NCI-H526 (cell line): ENCODE data around the gene NUP160.
A peak's percentile ranks its signal among the peaks of the same experiment; 100 is the strongest.
"Not testable (repeated sequence)": the region's sequence is repeated elsewhere in the genome, so short reads cannot be mapped to it uniquely, and the experiment has no call there.

ENCODE experiments used
- DNase-seq, 2 experiments: peaks; one replicate each; lab custom pipeline; 2025; lab: John Stamatoyannopoulos, UW

NUP160 gene

GRCh38 chr11:47861728-47862127 is 13.6 kb upstream of the NUP160 start:
- DNase-seq, result no peak

GRCh38 chr11:47860536-47860935 is 12.4 kb upstream of the NUP160 start:
- DNase-seq, result no peak

DNA sequence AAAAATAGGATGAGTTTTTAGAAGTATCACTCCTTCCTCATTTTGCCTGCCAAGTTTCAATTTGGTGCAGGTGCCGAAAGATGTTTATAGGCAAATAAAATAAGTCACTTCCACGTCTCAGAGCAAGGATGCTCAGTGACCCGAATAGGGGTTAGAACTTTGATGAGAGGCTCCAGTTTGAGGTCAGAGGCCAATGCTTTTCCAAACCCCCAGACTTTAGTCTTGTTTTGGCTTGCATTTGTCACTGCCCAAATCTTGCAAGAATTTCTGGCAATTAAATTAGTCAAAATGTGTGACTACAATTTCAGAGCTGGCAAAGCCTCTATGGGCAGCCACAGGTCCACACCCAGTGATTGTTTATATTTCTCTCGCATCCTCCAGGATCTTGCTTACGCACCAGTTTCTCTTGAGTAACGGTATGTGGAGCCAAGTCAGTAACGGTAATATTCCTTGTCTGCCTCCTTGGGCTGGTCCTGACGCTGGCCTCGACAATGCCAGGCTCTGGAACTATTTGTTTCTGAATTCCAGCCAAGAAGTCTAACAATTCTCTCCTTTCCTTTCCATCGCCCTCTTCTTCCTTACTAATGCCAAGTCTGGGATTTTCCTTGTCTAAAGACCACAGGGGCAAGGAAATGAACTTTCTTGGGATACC is 9.9 kb upstream of the NUP160 start:
- no peak for DNase-seq

DNA sequence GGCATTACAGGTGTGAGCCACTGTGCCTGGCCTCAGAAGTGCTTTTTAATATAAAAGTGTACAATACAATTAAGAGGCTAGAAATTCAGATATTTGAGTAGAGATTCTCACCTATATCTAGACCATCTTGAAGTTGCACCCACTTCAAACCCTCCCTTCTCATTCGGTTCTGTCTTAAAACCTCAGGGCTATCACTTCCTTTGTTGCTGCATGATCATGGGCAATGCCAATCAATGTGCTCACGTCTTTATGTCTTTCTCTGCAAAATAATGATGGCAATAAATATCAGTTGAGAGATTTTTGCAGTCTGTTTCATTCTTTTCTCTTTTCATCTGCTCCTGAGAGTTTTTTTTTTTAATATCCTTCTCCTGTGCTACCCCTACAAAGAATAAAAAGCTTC is 9.3 kb upstream of the NUP160 start:
- DNase-seq, result no peak

GRCh38 chr11:47856186-47856585 is 8.0 kb upstream of the NUP160 start:
- DNase-seq, result no peak

- DNase-seq, result no peak
These were observed 6.5 kb upstream of the NUP160 start for GRCh38 chr11:47854667-47855066.

DNA sequence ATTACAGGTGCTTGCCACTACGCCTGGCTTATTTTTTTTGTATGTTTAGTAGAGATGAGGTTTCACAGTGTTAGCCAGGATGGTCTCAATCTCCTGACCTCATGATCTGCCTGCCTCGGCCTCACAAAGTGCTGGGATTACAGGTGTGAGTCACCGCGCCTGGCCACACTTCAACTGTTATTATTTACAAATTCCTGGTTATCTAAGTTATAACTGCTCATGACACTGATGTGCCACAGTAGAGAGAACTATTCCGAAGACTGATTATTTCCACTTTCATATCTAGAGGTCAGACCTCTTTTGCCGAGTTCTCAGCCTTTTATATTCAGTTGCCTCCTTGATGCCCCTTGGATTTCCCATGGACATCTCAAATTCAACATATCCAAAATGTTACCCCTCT is 3.9 kb upstream of the NUP160 start:
- DNase-seq, result no peak

- no peak for DNase-seq
These were observed 2.2 kb upstream of the NUP160 start for GRCh38 chr11:47850337-47850736.

DNA sequence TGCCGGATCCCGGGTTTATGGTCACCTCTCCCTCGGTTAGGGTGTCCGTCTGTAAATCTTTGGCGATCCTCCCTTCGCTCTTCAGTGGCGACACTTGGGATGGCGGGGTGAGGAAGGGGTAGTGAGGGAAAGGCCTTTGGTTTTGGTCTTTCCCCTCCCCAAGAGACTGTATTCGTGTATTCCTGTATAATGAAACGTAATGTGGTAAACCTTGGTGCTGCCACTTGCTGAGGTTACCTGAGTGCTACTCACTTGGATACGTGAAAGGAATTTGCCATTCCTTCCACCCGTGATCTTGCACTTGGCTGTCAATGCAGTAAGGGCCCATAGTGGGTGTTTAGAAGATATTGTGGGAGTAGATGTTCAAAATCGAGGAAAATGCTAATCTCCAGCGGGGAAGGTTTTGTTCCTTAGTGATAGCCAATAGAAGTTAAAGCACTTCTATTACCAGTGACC is 578 bp upstream of the NUP160 start:
- peak in 1 of 2 experiments; percentile 63 for DNase-seq

DNA sequence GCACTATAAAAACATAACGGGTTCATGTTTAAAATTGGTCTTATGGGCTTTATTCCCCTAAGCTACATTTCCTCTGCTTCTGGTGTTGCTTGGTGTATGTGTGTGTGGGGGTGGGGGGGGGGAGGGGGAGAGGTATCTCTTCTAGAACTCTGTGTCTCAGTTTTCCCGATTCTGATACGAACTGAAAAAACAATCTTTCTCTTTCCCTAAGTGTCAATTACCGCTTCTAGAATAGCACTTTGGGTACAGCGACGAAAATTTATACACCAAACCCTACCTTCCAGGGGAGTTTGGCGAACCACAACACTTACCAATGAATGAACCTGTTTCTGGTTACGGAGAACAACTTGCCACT is 636 bp downstream of the NUP160 start:
- no peak for DNase-seq

- no peak for DNase-seq
These were observed 1.2 kb downstream of the NUP160 start for GRCh38 chr11:47846998-47847397.

DNA sequence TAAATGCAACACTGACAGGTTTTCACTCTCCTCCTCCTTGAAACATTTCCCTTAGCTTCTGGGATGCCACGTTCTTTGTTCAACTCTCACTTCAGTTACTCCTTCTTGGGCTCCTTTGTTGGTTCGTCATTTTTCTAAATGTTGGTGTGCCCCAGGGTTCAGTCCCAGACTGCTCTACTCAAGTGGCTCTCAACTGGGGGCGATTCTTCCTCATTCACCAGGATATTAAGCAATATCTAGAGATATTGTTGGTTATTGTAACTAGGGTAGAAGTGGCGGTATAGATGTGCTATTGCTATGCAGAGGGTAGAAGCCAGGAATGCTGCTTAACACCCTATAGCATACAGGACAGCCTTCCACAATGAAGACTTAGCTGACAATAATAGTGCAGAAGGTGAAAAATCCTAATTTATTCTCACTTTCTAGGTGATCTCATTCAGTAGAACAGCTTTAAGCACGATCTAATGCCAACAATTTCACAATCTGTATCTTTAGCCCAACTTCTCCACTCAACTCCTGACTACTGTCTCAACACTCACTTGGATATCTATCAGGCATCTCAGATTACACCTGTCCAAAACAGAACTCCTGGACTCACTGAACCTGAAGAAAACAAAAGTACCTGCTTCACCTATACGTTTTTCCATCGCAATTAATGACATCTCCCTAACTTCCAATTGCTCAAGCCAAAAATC is 4.6 kb downstream of the NUP160 start:
- DNase-seq, result no peak

GRCh38 chr11:47842749-47843148 is 5.4 kb downstream of the NUP160 start:
- DNase-seq, result no peak

- DNase-seq, result no peak
These were observed 10.2 kb downstream of the NUP160 start for GRCh38 chr11:47837929-47838328.

DNA sequence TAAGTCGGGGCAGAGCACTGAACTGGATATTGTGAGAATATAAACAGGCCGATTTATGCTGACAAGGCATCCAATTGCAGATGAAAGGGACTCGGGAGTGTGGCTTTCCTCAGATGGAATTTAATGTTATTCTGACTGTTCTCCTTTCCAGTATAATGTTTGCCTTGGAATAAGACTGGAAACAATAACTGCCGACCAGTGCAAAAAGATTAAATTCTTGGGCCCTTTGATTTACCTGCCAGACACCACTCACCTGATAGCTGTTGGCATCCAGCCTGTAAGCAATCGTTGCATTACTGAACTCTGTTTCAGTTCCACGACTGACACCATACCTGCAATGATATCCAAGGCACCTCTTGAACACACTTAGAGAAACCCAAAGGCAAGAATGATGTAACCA is 10.9 kb downstream of the NUP160 start:
- no peak for DNase-seq

DNA sequence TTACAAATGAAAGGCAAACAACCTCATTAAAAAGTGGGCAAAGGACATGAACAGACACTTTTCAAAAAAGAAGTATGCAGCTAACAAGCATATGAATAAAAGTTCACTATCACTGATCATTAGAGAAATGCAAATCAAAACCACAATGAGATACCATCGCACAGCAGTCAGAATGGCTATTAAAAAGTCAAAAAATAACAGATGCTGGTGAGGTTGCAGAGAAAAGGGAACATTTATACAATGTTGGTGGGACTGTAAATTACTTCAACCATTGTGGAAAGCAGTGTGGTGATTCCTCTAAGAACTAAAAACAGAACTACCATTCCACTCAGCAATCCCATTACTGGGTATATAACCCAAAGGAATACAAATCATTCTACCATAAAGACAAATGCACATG is 18.1 kb downstream of the NUP160 start:
- not testable (repeated sequence) for DNase-seq

GRCh38 chr11:47828284-47828683 is 19.9 kb downstream of the NUP160 start:
- DNase-seq, result no peak

DNA sequence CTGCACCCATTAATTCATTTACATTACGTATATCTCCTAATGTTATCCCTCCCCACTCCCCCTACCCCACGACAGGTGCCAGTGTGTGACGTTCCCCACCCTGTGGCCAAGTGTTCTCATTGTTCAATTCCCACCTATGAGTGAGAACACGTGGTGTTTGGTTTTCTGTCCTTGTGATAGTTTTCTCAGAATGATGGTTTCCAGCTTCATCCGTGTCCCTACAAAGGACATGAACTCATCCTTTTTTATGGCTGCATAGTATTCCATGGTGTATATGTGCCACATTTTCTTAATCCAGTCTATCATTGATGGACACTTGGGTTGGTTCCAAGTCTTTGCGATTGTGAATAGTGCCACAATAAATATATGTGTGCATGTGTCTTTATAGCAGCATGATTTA is 25.5 kb downstream of the NUP160 start:
- DNase-seq, result not testable (repeated sequence)

DNA sequence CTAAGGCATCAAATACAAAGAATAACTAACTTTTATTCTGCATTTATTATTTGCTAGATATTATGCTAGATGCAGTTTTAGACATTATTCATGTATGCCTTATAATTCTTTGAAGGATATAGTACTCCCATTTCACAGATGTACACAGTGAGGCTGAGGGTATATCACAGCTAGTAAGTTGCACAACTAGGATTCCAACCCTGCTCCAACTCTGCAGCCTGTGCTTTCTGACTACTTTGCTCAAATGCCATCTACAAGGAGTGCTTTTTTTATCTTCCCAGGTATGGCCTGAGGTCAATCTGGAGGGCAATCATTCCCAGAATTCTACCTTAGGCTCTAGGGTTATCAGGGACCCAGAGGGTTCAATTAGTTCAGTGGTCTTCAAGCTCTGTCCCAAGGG is 28.4 kb downstream of the NUP160 start:
- DNase-seq, result no peak

- no peak for DNase-seq
These were observed 47.4 kb downstream of the NUP160 start for GRCh38 chr11:47800759-47801158.

DNA sequence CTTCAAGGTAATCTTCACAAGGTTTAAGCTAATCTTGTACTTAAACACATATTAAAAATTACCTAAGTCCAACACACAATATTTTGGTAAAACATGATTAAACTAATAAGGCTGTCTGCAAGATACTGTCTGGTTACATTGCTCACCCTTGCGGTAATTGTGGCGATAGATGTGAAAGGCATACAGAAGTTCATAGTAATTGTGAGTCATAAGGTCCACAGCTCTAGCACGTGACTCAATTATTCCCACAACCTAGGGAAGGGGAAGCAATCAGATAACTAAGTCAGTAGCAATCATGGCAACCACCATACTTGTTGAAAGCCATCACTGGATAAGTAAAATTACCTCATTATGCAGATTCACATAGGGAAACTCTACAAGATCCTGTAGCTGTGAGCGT is 50.5 kb downstream of the NUP160 start:
- no peak for DNase-seq

- no peak for DNase-seq
These were observed 56.2 kb downstream of the NUP160 start for GRCh38 chr11:47791774-47792430.

DNA sequence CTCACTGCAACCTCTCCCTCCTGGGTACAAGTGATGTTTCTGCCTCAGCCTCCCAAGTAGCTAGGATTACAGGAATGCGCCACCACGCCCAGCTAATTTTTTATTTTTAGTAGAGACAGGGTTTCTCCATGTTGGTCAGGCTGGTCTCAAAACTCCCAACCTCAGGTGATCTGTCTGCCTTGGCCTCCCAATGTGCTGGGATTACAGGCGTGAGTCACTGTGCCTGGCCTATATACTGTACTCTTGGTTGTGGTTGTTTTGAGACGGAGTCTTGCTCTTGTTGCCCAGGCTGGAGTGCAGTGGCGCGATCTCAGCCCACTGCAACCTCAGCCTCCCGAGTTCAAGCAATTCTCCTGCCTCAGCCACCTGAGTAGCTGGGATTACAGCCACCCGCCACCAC is 58.1 kb downstream of the NUP160 start:
- DNase-seq, result not testable (repeated sequence)
